ENCODE results near the gene PPIB.
"Not testable (repeated sequence)": the region's sequence is repeated elsewhere in the genome, so short reads cannot be mapped to it uniquely, and the experiment has no call there.

The PPIB gene

DNA sequence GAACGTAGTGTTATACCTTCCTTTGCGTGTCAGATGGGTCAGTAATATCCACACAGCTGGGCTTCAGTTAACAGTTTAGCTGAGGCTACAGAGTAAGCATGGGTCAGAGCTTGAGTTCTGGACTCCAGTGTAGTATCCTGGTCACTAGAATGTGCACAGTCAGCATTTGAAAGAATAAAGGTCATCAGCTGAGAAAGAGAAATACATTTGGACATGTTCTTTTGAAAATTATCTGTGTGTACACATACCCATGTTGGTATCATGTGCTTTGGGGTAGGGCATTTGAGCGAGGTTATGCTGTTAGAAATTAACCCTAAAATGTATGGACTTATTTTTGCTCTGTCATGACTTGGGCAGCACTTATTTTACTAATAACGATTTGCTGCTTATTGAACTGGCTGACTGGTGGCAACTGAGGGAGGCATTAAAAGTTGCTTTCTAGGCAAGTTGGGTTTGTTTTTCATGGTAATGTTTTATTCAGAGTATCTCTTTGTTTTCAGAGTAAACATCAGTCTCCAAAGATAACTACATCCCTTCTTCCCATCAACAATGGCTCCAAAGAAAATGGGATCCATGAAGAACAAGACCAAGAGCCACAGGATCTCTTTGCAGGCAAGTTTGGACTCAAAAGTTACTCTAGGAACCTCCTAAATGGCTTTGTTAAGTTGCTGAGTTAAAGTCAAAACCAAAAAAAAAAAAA is 50.6 kb downstream of the PPIB start:
- TF ChIP-seq, protein P1, sequence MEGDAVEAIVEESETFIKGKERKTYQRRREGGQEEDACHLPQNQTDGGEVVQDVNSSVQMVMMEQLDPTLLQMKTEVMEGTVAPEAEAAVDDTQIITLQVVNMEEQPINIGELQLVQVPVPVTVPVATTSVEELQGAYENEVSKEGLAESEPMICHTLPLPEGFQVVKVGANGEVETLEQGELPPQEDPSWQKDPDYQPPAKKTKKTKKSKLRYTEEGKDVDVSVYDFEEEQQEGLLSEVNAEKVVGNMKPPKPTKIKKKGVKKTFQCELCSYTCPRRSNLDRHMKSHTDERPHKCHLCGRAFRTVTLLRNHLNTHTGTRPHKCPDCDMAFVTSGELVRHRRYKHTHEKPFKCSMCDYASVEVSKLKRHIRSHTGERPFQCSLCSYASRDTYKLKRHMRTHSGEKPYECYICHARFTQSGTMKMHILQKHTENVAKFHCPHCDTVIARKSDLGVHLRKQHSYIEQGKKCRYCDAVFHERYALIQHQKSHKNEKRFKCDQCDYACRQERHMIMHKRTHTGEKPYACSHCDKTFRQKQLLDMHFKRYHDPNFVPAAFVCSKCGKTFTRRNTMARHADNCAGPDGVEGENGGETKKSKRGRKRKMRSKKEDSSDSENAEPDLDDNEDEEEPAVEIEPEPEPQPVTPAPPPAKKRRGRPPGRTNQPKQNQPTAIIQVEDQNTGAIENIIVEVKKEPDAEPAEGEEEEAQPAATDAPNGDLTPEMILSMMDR (IDR thresholded peaks at IDR 0.05; ENCODE audit: insufficient read depth, missing control alignments), result no peak
- FAIRE-seq (no peak), DNase-seq (ENCODE audit: insufficient read length, low spot score) (no peak)

DNA sequence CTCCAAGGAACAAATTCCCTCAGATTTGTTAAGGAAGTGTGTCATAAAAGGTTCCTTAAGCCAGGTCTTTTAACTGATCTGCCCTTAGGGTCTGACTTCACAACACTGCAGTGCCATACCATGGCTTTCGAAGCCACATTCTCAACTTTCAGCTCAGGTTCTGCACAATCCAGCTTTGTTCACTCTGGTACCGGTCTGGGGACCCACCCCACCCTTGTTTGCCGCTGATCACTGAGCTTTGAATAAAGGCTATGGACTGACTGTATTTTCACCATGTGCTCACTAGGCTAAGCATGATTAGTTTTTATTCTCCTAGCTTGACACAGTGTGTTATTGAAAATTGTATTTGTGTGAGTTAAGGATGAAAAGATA is 51.2 kb downstream of the PPIB start:
- TF ChIP-seq, protein P1 (IDR thresholded peaks at IDR 0.05; ENCODE audit: insufficient read depth, missing control alignments), result no peak
- DNase-seq (ENCODE audit: insufficient read length, low spot score) (no peak), FAIRE-seq (no peak)

DNA sequence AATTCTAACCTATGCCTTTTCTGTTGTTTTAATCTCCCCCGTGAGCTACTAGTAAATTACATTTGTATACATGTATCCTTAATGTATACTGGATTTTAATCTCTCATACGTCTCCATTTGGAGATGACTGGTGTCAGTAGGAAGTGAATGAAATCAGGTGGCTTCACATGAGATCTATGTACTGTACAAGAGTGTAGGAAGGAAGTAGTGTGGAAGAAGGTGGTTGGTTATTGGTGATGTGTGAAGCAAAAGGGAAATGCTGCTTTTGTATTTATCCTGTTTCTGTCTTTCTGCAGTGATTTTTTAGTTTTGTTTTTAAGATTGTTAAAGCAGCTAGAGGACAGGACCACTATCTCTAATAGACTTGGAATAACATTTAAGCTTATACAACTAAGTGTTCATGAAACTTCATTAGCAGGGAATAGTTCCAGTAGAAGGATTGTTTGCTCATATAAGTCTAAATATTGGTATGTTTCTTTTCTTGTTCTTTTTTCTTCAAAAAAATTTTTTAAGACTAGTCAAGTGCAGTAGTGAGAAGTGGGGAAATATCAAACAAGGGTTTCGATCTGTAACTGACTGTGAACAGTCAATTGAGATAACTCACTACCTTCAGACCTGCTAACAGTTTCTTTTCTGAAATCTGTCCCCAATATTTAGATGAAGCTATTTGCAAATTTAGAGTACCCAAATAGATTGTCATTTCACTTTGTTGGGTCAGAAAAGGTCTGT is 51.7 kb downstream of the PPIB start:
- FAIRE-seq, result no peak
- TF ChIP-seq, protein P1 (IDR thresholded peaks at IDR 0.05; ENCODE audit: insufficient read depth, missing control alignments), result no peak
- DNase-seq (ENCODE audit: insufficient read length, low spot score), result no peak

DNA sequence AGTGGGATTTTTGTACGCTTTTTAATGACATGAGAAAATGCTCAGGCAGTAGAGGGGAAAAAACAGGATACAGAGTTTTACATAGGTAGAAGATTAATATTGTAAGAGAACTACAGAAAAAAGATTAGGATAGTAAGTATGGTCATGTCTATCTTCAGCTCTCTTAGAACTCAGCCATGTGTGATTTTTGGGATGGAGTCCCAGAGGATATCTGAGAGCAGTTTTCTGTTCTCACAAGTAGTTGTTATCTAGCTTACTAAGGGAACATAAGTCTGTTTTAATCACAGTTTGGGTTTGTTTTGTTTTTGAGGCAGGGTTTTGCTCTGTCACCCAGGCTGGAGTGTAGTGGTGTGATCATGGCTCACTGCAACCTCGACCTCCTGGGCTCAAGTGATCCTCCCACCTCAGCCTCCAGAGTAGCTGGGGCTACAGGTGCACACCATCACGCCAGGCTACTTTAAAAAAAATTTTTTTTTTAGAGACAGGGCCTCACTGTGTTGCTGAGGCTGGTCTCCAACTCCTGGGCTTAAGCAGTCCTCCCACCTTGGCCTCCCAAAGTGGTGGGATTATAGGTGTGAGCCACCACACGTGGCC is 52.6 kb downstream of the PPIB start:
- not testable (repeated sequence) for FAIRE-seq; DNase-seq (ENCODE audit: insufficient read length, low spot score)

DNA sequence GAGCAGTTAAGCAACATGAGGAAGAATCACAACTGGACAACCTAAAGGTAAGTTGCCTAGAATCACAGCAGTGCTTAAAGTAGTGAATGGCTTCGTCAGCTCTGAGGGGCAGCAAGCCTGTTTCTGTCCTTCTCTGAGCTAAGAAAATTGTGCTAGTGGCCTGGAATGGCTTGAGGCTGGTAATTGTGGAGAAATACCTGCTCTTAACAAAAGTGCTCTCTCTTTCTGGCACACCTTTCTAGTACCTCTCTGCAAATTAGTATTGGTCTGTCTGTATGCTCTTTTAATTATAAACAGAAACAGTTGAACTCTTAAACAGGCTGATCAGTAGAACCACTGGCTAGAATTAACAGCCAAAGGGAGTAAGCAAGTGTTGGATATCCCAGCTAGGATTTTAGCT is 55.5 kb downstream of the PPIB start:
- FAIRE-seq, result no peak
- TF ChIP-seq, protein P1 (IDR thresholded peaks at IDR 0.05; ENCODE audit: insufficient read depth, missing control alignments), result no peak
- no peak for DNase-seq (ENCODE audit: insufficient read length, low spot score)

Measured in D721Med (cell line).